Smooth muscle cell (in vitro differentiated cells): ENCODE data around the gene PLEKHG4B. TPM values are rescaled to one million over a fixed set of nuclear protein-coding genes. Genes with fewer than 3 reads are reported as not detected.
"Not testable (repeated sequence)": the region's sequence is repeated elsewhere in the genome, so short reads cannot be mapped to it uniquely, and the experiment has no call there.

Experiments used
- DNase-seq: peaks from one replicate; lab custom pipeline; 2025; ENCODE audit not compliant: unreplicated experiment; lab: John Stamatoyannopoulos, UW
- H2AFZ ChIP-seq: fragments of 200-600 bp; sonication (generic); 2 replicates; pipeline ENCODE4 v1.6.0; 2016; ENCODE audit warnings: antibody characterized with exemption, low read depth, mild to moderate bottlenecking
- H3F3A ChIP-seq: fragments of 200-600 bp; sonication (generic); 2 replicates; pipeline ENCODE4 v1.6.0; 2017; ENCODE audit warnings: antibody characterized with exemption, low read depth
- H3K27ac ChIP-seq: fragments of 200-600 bp; sonication (generic); 2 replicates; pipeline ENCODE4 v1.5.1; 2016; ENCODE audit warnings: low read depth, mild to moderate bottlenecking
- H3K27me3 ChIP-seq: fragments of 200-600 bp; sonication (generic); 2 replicates; pipeline ENCODE4 v1.6.1; 2016; ENCODE audit warnings: low read depth, mild to moderate bottlenecking
- H3K36me3 ChIP-seq: fragments of 200-600 bp; sonication (generic); 2 replicates; pipeline ENCODE4 v1.5.1; 2016; ENCODE audit warnings: low read depth
- H3K4me1 ChIP-seq: fragments of 200-600 bp; sonication (generic); 2 replicates; pipeline ENCODE4 v1.5.1; 2016; ENCODE audit warnings: low read depth
- H3K4me2 ChIP-seq: fragments of 200-600 bp; sonication (generic); 2 replicates; pipeline ENCODE4 v1.6.0; 2016; ENCODE audit warnings: mild to moderate bottlenecking
- H3K4me3 ChIP-seq: fragments of 200-600 bp; sonication (generic); 2 replicates; pipeline ENCODE4 v1.5.1; 2016; ENCODE audit warnings: mild to moderate bottlenecking
- H3K79me2 ChIP-seq: fragments of 200-600 bp; sonication (generic); 2 replicates; pipeline ENCODE4 v1.6.0; 2016; ENCODE audit warnings: low read depth, mild to moderate bottlenecking
- H3K9ac ChIP-seq: fragments of 200-600 bp; sonication (generic); 2 replicates; pipeline ENCODE4 v1.6.0; 2016; ENCODE audit warnings: low read depth
- H3K9me3 ChIP-seq: fragments of 200-600 bp; sonication (generic); replicated peaks from 2 replicates; pipeline ENCODE4 v1.5.1; 2016; ENCODE audit warnings: low read depth
- H4K20me1 ChIP-seq: fragments of 200-600 bp; sonication (generic); 2 replicates; pipeline ENCODE4 v1.6.0; 2016; ENCODE audit warnings: low read depth
- WGBS: methylation state at CpG from one replicate; pipeline ENCODE4 v1.1.7; 2016; ENCODE audit warnings: low lambda C conversion rate; 5-methylcytosine and 5-hydroxymethylcytosine counted together
- polyA plus RNA-seq: library from polyadenylated mRNA; unstranded; fragments of >200 nt; fragmentation: Nextera tagmentation; extraction: Ambion mirVana; gene quantifications from 2 replicates; pipeline ENCODE4 v1.2.1, GENCODE V29; 2016
- total RNA-seq: library from RNA; depleted of rRNA; stranded (reverse); fragments of >200 nt; gene quantifications from 2 replicates; pipeline ENCODE4 v1.2.3, GENCODE V29; 2014
- TF ChIP-seq, protein P1 (sequence below): fragments of 200-600 bp; sonication (generic); IDR thresholded peaks from 2 replicates; pipeline ENCODE4 v1.5.1; 2017; ENCODE audit warnings: borderline replicate concordance, mild to moderate bottlenecking, antibody characterized with exemption; ENCODE audit not compliant: insufficient read depth, poor library complexity, severe bottlenecking

The PLEKHG4B gene
- total and polyA plus RNA-seq, 2 experiments from 2014 or later, result 6.3 to 12.1 TPM

GRCh38 chr5:195401-196160 is 103.6 kb downstream of the PLEKHG4B start:
- TF ChIP-seq, protein P1, sequence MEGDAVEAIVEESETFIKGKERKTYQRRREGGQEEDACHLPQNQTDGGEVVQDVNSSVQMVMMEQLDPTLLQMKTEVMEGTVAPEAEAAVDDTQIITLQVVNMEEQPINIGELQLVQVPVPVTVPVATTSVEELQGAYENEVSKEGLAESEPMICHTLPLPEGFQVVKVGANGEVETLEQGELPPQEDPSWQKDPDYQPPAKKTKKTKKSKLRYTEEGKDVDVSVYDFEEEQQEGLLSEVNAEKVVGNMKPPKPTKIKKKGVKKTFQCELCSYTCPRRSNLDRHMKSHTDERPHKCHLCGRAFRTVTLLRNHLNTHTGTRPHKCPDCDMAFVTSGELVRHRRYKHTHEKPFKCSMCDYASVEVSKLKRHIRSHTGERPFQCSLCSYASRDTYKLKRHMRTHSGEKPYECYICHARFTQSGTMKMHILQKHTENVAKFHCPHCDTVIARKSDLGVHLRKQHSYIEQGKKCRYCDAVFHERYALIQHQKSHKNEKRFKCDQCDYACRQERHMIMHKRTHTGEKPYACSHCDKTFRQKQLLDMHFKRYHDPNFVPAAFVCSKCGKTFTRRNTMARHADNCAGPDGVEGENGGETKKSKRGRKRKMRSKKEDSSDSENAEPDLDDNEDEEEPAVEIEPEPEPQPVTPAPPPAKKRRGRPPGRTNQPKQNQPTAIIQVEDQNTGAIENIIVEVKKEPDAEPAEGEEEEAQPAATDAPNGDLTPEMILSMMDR, result no peak
- Histone ChIP-seq H3K4me1 (no peaks in the 10 kb centered on the region), H3K9ac (no peak overlapping the region), H3K9me3 (no peaks in the 10 kb centered on the region), H3F3A (no peaks in the 10 kb centered on the region), H3K4me2 (no peak overlapping the region), H3K36me3 (no peaks in the 10 kb centered on the region), H3K27me3 (no peaks in the 10 kb centered on the region), H2AFZ (no peak overlapping the region), H3K4me3 (no peak overlapping the region), H3K27ac (no peak overlapping the region), H4K20me1 (peaks cover 17% of the 10 kb centered on the region), H3K79me2 (no peaks in the 10 kb centered on the region)
- DNase-seq, result no peak
- WGBS, result 89% methylated on average over 33 of the region's 33 CpGs

GRCh38 chr5:196350-196749 is 104.4 kb downstream of the PLEKHG4B start:
- H4K20me1 ChIP-seq, result peaks cover 17% of the 10 kb centered on the region
- DNase-seq, result no peak
- H3K4me1 ChIP-seq, result no peaks in the 10 kb centered on the region
- no peaks in the 10 kb centered on the region for H3K36me3 ChIP-seq
- TF ChIP-seq, protein P1, result no peak
- H3K4me2 ChIP-seq, result no peak overlapping the region
- no peaks in the 10 kb centered on the region for H3K9me3 ChIP-seq
- no peak overlapping the region for H3K4me3 ChIP-seq
- no peak overlapping the region for H2AFZ ChIP-seq
- no peaks in the 10 kb centered on the region for H3K79me2 ChIP-seq
- no peaks in the 10 kb centered on the region for H3F3A ChIP-seq
- H3K27ac ChIP-seq, result no peak overlapping the region
- no peak overlapping the region for H3K9ac ChIP-seq
- no peaks in the 10 kb centered on the region for H3K27me3 ChIP-seq
- 78% methylated on average over 5 of the region's 10 CpGs for WGBS

DNA sequence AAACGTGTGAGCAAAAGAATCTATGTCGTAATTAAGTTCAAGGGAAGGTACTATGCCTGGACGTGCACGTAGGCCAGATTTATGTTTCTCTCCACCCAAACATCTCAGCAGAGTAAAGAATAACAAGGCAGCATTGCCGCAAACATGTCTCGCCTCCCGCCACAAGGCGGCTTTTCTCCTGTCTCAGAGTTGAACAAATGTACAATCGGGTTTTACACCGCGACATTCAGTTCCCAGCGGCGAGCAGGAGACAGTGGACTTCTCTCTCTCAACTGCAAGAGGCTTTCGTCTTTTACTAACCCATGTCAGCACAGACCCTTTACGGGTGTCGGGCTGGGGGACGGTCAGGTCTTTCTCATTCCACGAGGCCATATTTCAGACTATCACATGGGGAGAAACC is 105.1 kb downstream of the PLEKHG4B start:
- H3K9ac ChIP-seq, H3K4me3 ChIP-seq, H3K4me2 ChIP-seq, H3K36me3 ChIP-seq, H3K27ac ChIP-seq, H2AFZ ChIP-seq, H3F3A ChIP-seq, H3K79me2 ChIP-seq, H3K4me1 ChIP-seq, DNase-seq, H3K9me3 ChIP-seq, H3K27me3 ChIP-seq: not testable (repeated sequence)
- WGBS, result 75% methylated on average over 18 of the region's 18 CpGs
- peaks cover 24% of the 10 kb centered on the region for H4K20me1 ChIP-seq

- Histone ChIP-seq H3K9ac (no peak overlapping the region), H4K20me1 (peaks cover 32% of the 10 kb centered on the region), H3K4me2 (no peak overlapping the region), H2AFZ (no peak overlapping the region), H3K36me3 (no peaks in the 10 kb centered on the region), H3K4me3 (no peak overlapping the region), H3K79me2 (no peaks in the 10 kb centered on the region), H3K9me3 (no peaks in the 10 kb centered on the region), H3F3A (no peaks in the 10 kb centered on the region), H3K27me3 (no peaks in the 10 kb centered on the region), H3K4me1 (no peaks in the 10 kb centered on the region), H3K27ac (no peak overlapping the region)
- WGBS, result 94% methylated on average over 12 of the region's 12 CpGs
- TF ChIP-seq, protein P1, result no peak
- DNase-seq, result no peak
These were observed 106.0 kb downstream of the PLEKHG4B start for GRCh38 chr5:197892-198489.
